Astrocyte (in vitro differentiated cells and primary cell): ENCODE data around the gene PSD. TPM values are rescaled to one million over a fixed set of nuclear protein-coding genes. Genes with fewer than 3 reads are reported as not detected.
A peak's percentile ranks its signal among the peaks of the same experiment; 100 is the strongest.

Experiments
- DNase-seq: peaks from one replicate; pipeline ENCODE4 v3.0.0-alpha.2; 2010; ENCODE audit warnings: low read depth
- FAIRE-seq: peaks from 2 replicates; lab custom pipeline; 2011; peaks lifted over from hg19 to GRCh38; lab: Jason Lieb, UNC
- H2AFZ ChIP-seq: 2 replicates; pipeline ENCODE4 v1.6.0; 2012; ENCODE audit warnings: low read depth, low read length, inconsistent platforms
- H3K27ac ChIP-seq: 2 replicates; pipeline ENCODE4 v1.5.1; 2011; ENCODE audit warnings: low read depth, low read length, inconsistent platforms
- H3K27me3 ChIP-seq: 2 replicates; pipeline ENCODE4 v1.6.0; 2011; ENCODE audit warnings: low read length, inconsistent platforms; ENCODE audit not compliant: insufficient read depth
- H3K36me3 ChIP-seq: 2 replicates; pipeline ENCODE4 v1.5.1; 2011; ENCODE audit warnings: low read length, inconsistent platforms; ENCODE audit not compliant: insufficient read depth
- H3K4me1 ChIP-seq: 2 replicates; pipeline ENCODE4 v1.5.1; 2011; ENCODE audit warnings: low read length, inconsistent platforms; ENCODE audit not compliant: insufficient read depth
- H3K4me2 ChIP-seq: 2 replicates; pipeline ENCODE4 v1.6.0; 2012; ENCODE audit warnings: low read length, inconsistent platforms
- H3K4me3 ChIP-seq: 2 replicates; pipeline ENCODE4 v1.5.1; 2011; ENCODE audit warnings: low read depth, mild to moderate bottlenecking, low read length, inconsistent platforms; ENCODE audit not compliant: insufficient read depth
- H3K79me2 ChIP-seq: 2 replicates; pipeline ENCODE4 v1.6.0; 2012; ENCODE audit warnings: mild to moderate bottlenecking, low read length, inconsistent platforms; ENCODE audit not compliant: insufficient read depth
- H3K9ac ChIP-seq: 2 replicates; pipeline ENCODE4 v1.6.0; 2012; ENCODE audit warnings: mild to moderate bottlenecking, low read length, inconsistent platforms
- H3K9me3 ChIP-seq: 2 replicates; pipeline ENCODE4 v1.5.1; 2012; ENCODE audit warnings: low read depth, mild to moderate bottlenecking, low read length, inconsistent platforms; ENCODE audit not compliant: insufficient read depth
- H4K20me1 ChIP-seq: 2 replicates; pipeline ENCODE4 v1.6.0; 2012; ENCODE audit warnings: low read length, inconsistent platforms; ENCODE audit not compliant: insufficient read depth
- H3K27ac Mint-ChIP-seq: one replicate; pipeline ENCODE4 v1.8.0; 2021; ENCODE audit warnings: mild to moderate bottlenecking, mixed read lengths; ENCODE audit not compliant: unreplicated experiment
- H3K27me3 Mint-ChIP-seq: one replicate; pipeline ENCODE4 v1.8.0; 2021; ENCODE audit warnings: low read depth, mixed read lengths; ENCODE audit not compliant: unreplicated experiment
- H3K36me3 Mint-ChIP-seq: one replicate; pipeline ENCODE4 v1.8.0; 2021; ENCODE audit warnings: low read depth, mixed read lengths; ENCODE audit not compliant: unreplicated experiment
- H3K4me1 Mint-ChIP-seq: one replicate; pipeline ENCODE4 v1.8.0; 2021; ENCODE audit warnings: low read depth, mixed read lengths; ENCODE audit not compliant: unreplicated experiment
- H3K4me3 Mint-ChIP-seq: one replicate; pipeline ENCODE4 v1.8.0; 2021; ENCODE audit warnings: mild to moderate bottlenecking, moderate library complexity, mixed read lengths; ENCODE audit not compliant: unreplicated experiment
- H3K9me3 Mint-ChIP-seq: one replicate; pipeline ENCODE4 v1.8.0; 2021; ENCODE audit warnings: mild to moderate bottlenecking, mixed read lengths; ENCODE audit not compliant: unreplicated experiment
- EZH2 ChIP-seq: IDR thresholded peaks from 2 replicates; pipeline ENCODE4 v1.6.1; 2012; ENCODE audit warnings: mild to moderate bottlenecking, low read length, inconsistent platforms; ENCODE audit not compliant: insufficient read depth
- total RNA-seq: library from RNA; stranded (reverse); gene quantifications from 2 replicates; pipeline ENCODE4 v1.2.1, GENCODE V29; 2021
- TF ChIP-seq, protein P1 (sequence below): IDR thresholded peaks from 2 replicates; pipeline ENCODE4 v1.5.1; 2011; ENCODE audit warnings: low read depth, mild to moderate bottlenecking, inconsistent platforms, low read length, moderate library complexity; ENCODE audit not compliant: insufficient read depth

The PSD gene
- total RNA-seq, 1 donor from 2014 or later, result 8.8 TPM

DNA sequence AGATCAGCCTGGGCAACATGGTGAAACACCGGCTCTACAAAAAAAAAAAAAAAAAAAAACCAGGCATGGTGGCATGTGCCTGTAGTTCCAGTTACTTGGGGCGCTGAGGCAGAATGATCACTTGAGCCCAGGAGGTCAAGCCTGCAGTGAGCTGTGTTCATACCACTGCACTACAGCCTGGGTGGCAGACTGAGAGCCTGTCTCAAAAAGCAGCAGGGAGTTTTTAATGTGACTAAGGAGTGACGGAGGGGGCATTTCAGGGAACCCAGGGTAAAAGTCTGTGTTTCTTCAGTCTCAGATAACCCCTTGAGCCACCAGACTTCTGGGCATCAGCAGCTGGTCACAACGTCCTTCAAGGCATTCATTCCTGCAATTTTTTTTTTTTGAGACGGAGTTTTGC lies 34.9 kb upstream of the PSD start:
- Histone ChIP-seq H3K27ac (peak overlapping the region; percentile 15), H3K36me3 (no peaks in the 10 kb centered on the region)

DNA sequence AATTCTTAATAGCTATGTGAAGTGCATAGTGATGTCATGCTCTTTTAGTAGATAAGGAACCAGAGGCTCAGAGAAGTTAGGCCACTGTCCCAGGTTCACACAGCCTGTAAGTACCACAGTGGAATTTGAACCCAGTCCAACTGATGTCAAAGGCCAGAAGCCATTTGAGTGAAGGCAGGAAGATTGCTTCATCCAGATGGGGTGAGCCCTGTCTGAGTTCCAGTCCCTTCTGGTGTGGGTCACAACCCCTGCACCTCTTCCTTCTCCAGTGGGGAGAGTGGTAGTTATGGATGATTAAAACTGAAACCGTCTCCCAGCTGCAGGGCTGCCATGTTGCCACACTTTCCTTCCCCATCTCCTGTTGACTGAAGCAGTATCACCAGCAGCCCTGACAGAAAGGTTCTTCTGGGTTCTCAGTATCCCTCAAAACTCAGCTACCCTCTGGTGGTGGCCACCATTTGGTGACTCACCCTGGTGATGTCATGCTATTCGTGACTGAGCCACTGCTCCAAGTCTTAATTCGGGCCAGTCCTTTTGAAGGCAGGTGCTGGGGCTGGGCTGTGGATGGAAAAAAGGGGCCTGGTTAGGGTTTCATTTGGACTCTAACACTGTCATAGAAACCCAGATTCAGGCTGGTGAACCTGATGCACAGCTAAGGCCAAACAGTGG lies 34.2 kb upstream of the PSD start:
- Histone ChIP-seq H3K27ac (no peak overlapping the region), H3K4me1 (peaks cover 27% of the 10 kb centered on the region), H2AFZ (no peak overlapping the region), H3K9ac (no peak overlapping the region), H3K79me2 (no peaks in the 10 kb centered on the region), H3K4me2 (peak overlapping the region; percentile 39), H3K4me3 (no peak overlapping the region), H3K36me3 (no peaks in the 10 kb centered on the region), H3K27me3 (no peaks in the 10 kb centered on the region), H3K9me3 (no peaks in the 10 kb centered on the region), H4K20me1 (no peaks in the 10 kb centered on the region)
- H3K9me3 Mint-ChIP-seq, result no peaks in the 10 kb centered on the region
- peaks cover 2% of the 10 kb centered on the region for H3K36me3 Mint-ChIP-seq
- H3K27ac Mint-ChIP-seq, result peak overlapping the region; percentile 78
- peak; percentile 67 for DNase-seq
- TF ChIP-seq EZH2, result no peak
- TF ChIP-seq, protein P1, sequence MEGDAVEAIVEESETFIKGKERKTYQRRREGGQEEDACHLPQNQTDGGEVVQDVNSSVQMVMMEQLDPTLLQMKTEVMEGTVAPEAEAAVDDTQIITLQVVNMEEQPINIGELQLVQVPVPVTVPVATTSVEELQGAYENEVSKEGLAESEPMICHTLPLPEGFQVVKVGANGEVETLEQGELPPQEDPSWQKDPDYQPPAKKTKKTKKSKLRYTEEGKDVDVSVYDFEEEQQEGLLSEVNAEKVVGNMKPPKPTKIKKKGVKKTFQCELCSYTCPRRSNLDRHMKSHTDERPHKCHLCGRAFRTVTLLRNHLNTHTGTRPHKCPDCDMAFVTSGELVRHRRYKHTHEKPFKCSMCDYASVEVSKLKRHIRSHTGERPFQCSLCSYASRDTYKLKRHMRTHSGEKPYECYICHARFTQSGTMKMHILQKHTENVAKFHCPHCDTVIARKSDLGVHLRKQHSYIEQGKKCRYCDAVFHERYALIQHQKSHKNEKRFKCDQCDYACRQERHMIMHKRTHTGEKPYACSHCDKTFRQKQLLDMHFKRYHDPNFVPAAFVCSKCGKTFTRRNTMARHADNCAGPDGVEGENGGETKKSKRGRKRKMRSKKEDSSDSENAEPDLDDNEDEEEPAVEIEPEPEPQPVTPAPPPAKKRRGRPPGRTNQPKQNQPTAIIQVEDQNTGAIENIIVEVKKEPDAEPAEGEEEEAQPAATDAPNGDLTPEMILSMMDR, result no peak
- FAIRE-seq, result no peak
- no peaks in the 10 kb centered on the region for H3K27me3 Mint-ChIP-seq
- H3K4me3 Mint-ChIP-seq, result peak overlapping the region; percentile 14
- peaks cover 31% of the 10 kb centered on the region for H3K4me1 Mint-ChIP-seq

More for the DNA sequence above, 34.9 kb upstream of the PSD start:
- Mint-ChIP-seq H3K27ac (peak overlapping the region; percentile 77), H3K4me1 (peaks cover 31% of the 10 kb centered on the region), H3K27me3 (no peaks in the 10 kb centered on the region), H3K4me3 (peak overlapping the region; percentile 8), H3K9me3 (no peaks in the 10 kb centered on the region), H3K36me3 (peaks cover 2% of the 10 kb centered on the region)
- H4K20me1 ChIP-seq, result no peaks in the 10 kb centered on the region
- H3K27me3 ChIP-seq, result no peaks in the 10 kb centered on the region
- H3K4me1 ChIP-seq, result peaks cover 27% of the 10 kb centered on the region
- no peak overlapping the region for H3K9ac ChIP-seq
- no peak overlapping the region for H2AFZ ChIP-seq
- H3K4me3 ChIP-seq, result no peak overlapping the region
- DNase-seq (no peak), FAIRE-seq (no peak)
- peak overlapping the region; percentile 39 for H3K4me2 ChIP-seq
- H3K79me2 ChIP-seq, result no peaks in the 10 kb centered on the region
- TF ChIP-seq EZH2, result no peak
- TF ChIP-seq, protein P1, result no peak
- H3K9me3 ChIP-seq, result no peaks in the 10 kb centered on the region
